Measurements from ENCODE around the gene MN1.

MN1 gene

DNA sequence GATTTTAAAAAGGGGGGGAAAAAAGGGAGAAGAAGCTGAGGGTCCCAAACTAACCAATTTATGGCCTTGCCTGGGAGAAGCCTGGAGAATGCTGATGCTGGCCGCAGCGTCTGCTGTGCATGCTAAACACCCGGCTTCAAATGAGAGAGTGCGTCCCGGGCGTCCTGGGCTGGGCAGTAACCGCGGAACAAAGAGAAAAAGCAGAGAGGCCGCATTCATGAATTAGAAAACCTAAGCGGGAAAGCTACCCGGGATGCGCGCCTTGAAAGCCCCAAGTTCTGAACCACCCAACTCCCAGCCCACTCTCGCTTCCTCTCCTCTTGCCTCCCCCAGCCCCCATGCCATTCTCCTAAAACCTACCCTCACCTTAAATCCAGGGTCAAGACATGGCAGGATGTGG lies 6.5 kb downstream of the MN1 start:
- Histone ChIP-seq H3K27ac (ENCODE audit: low read length) (no peak overlapping the region), H3K9ac (ENCODE audit: low read depth, low read length) (no peak overlapping the region), H3K4me1 (ENCODE audit: insufficient read depth, low read length) (no peaks in the 10 kb centered on the region), H3K4me3 (ENCODE audit: low read depth in 1 of 2, low read length in 2 of 2) (no peak overlapping the region), H3K9me3 (ENCODE audit: insufficient read depth, low read length, severe bottlenecking) (no peaks in the 10 kb centered on the region), H2AFZ (ENCODE audit: low read depth, low read length) (no peak overlapping the region), H3K79me2 (ENCODE audit: insufficient read depth, low read length) (no peaks in the 10 kb centered on the region), H3K27me3 (ENCODE audit: insufficient read depth, low read length, poor library complexity) (peaks cover 8% of the 10 kb centered on the region), H4K20me1 (ENCODE audit: insufficient read depth, low read length) (no peaks in the 10 kb centered on the region), H3K4me2 (ENCODE audit: insufficient read depth, low read length) (no peak overlapping the region), H3K36me3 (ENCODE audit: insufficient read depth, low read length) (no peaks in the 10 kb centered on the region)
- TF ChIP-seq EZH2 (IDR thresholded peaks at IDR 0.05; ENCODE audit: borderline replicate concordance, low read depth, low read length, severe bottlenecking) = no peak
- TF ChIP-seq, protein P1, sequence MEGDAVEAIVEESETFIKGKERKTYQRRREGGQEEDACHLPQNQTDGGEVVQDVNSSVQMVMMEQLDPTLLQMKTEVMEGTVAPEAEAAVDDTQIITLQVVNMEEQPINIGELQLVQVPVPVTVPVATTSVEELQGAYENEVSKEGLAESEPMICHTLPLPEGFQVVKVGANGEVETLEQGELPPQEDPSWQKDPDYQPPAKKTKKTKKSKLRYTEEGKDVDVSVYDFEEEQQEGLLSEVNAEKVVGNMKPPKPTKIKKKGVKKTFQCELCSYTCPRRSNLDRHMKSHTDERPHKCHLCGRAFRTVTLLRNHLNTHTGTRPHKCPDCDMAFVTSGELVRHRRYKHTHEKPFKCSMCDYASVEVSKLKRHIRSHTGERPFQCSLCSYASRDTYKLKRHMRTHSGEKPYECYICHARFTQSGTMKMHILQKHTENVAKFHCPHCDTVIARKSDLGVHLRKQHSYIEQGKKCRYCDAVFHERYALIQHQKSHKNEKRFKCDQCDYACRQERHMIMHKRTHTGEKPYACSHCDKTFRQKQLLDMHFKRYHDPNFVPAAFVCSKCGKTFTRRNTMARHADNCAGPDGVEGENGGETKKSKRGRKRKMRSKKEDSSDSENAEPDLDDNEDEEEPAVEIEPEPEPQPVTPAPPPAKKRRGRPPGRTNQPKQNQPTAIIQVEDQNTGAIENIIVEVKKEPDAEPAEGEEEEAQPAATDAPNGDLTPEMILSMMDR (IDR thresholded peaks at IDR 0.05; ENCODE audit: borderline replicate concordance, extremely low read depth, low read length, poor library complexity, severe bottlenecking) = no peak
- ATAC-seq (ENCODE audit: insufficient read depth, low read depth) = no peak
- DNase-seq = no peak

DNA sequence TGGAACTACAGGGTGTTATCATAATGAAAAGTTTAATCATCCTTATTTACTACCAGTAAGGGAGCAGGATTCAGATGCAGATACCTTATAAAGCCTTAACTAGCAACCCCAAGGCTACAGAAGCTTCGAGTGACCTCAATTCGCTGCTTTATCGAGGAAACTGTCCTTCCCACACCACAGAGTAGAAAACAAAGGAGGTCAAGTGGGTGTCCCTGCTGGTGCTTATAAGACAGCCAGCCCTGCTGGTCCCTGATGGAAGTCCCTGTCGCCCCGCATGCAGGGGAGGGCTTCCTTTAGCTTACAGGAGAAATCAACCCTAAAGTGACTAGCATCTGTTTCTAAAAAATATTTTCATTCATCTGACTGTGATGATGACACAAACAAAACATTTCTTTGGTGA lies 7.3 kb downstream of the MN1 start:
- Histone ChIP-seq H3K79me2 (ENCODE audit: insufficient read depth, low read length) (no peaks in the 10 kb centered on the region), H3K4me3 (ENCODE audit: low read depth in 1 of 2, low read length in 2 of 2) (no peak overlapping the region), H4K20me1 (ENCODE audit: insufficient read depth, low read length) (no peaks in the 10 kb centered on the region), H3K4me1 (ENCODE audit: insufficient read depth, low read length) (no peaks in the 10 kb centered on the region), H3K27me3 (ENCODE audit: insufficient read depth, low read length, poor library complexity) (peaks cover 8% of the 10 kb centered on the region), H3K4me2 (ENCODE audit: insufficient read depth, low read length) (no peak overlapping the region), H3K9me3 (ENCODE audit: insufficient read depth, low read length, severe bottlenecking) (no peaks in the 10 kb centered on the region), H3K36me3 (ENCODE audit: insufficient read depth, low read length) (no peaks in the 10 kb centered on the region), H3K27ac (ENCODE audit: low read length) (no peak overlapping the region), H2AFZ (ENCODE audit: low read depth, low read length) (no peak overlapping the region), H3K9ac (ENCODE audit: low read depth, low read length) (no peak overlapping the region)
- TF ChIP-seq EZH2 (IDR thresholded peaks at IDR 0.05; ENCODE audit: borderline replicate concordance, low read depth, low read length, severe bottlenecking) = no peak
- no peak for DNase-seq
- ATAC-seq (ENCODE audit: insufficient read depth, low read depth) = no peak

DNA sequence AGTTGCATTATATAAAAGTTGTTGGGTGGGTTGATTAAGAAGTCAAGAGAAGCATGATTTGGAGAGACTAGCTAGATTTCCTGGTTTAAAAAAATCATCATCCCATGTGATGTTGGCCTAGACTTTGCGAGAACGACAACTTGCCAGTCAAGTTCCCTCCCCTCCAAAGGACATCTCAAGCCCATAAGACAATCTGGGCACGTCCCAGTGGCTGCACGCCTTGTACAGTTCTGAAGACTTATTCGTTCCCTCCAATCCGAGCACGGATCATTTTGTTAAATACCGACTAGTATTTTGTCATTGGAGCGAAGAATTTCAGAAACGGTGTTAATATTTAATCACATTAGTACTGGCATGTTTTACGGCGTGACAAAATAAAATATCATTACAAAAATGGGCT lies 8.0 kb downstream of the MN1 start:
- no peaks in the 10 kb centered on the region for H4K20me1 ChIP-seq (ENCODE audit: insufficient read depth, low read length)
- no peak for DNase-seq
- H3K4me1 ChIP-seq (ENCODE audit: insufficient read depth, low read length) = no peaks in the 10 kb centered on the region
- peaks cover 8% of the 10 kb centered on the region for H3K27me3 ChIP-seq (ENCODE audit: insufficient read depth, low read length, poor library complexity)
- no peaks in the 10 kb centered on the region for H3K79me2 ChIP-seq (ENCODE audit: insufficient read depth, low read length)
- no peaks in the 10 kb centered on the region for H3K36me3 ChIP-seq (ENCODE audit: insufficient read depth, low read length)
- H3K4me3 ChIP-seq (ENCODE audit: low read depth in 1 of 2, low read length in 2 of 2) = no peak overlapping the region
- no peak overlapping the region for H3K9ac ChIP-seq (ENCODE audit: low read depth, low read length)
- H2AFZ ChIP-seq (ENCODE audit: low read depth, low read length) = no peak overlapping the region
- H3K9me3 ChIP-seq (ENCODE audit: insufficient read depth, low read length, severe bottlenecking) = no peaks in the 10 kb centered on the region
- no peak for TF ChIP-seq EZH2 (IDR thresholded peaks at IDR 0.05; ENCODE audit: borderline replicate concordance, low read depth, low read length, severe bottlenecking)
- TF ChIP-seq, protein P1 (IDR thresholded peaks at IDR 0.05; ENCODE audit: borderline replicate concordance, extremely low read depth, low read length, poor library complexity, severe bottlenecking) = no peak
- no peak overlapping the region for H3K4me2 ChIP-seq (ENCODE audit: insufficient read depth, low read length)
- no peak overlapping the region for H3K27ac ChIP-seq (ENCODE audit: low read length)
- ATAC-seq (ENCODE audit: insufficient read depth, low read depth) = no peak

DNA sequence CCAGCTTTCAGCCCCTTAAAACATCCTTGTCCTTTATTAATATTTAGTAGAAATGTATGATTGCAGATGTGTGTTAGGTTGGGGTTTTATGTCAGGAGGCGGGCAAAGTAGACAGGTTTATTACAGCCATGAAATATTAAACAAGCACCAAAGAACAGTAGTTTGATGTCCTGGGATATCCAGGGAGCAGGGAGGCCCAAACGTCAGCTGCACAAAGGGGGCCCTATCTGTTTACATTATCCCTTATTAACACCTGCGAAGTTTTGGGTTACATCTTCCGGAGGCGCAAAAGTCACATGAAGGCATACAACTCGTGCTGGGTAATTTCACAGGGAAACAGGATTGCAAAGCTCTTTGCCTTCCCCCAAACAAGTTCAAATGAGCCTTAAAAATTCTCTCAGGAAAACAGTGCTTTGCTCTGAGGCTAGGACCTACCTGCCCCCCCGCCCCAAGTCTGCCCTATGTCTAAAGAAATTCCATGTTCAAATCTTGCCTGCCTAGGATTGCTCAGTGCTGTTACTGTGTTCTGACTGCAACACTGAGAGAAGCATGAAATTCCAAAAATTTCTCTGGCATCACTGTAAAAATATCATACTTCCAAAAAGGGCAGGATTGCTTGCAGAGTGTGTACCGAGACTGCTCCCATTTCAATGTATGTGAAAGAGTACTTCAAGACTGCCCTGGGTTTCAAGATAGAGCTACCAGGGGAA lies 8.9 kb downstream of the MN1 start:
- H3K4me1 ChIP-seq (ENCODE audit: insufficient read depth, low read length) = no peaks in the 10 kb centered on the region
- H4K20me1 ChIP-seq (ENCODE audit: insufficient read depth, low read length) = no peaks in the 10 kb centered on the region
- no peak overlapping the region for H3K9ac ChIP-seq (ENCODE audit: low read depth, low read length)
- DNase-seq (no peak), ATAC-seq (ENCODE audit: insufficient read depth, low read depth) (no peak)
- H3K27me3 ChIP-seq (ENCODE audit: insufficient read depth, low read length, poor library complexity) = peaks cover 10% of the 10 kb centered on the region
- H3K9me3 ChIP-seq (ENCODE audit: insufficient read depth, low read length, severe bottlenecking) = no peaks in the 10 kb centered on the region
- H3K79me2 ChIP-seq (ENCODE audit: insufficient read depth, low read length) = no peaks in the 10 kb centered on the region
- H3K4me2 ChIP-seq (ENCODE audit: insufficient read depth, low read length) = no peak overlapping the region
- H3K4me3 ChIP-seq (ENCODE audit: low read depth in 1 of 2, low read length in 2 of 2) = no peak overlapping the region
- H2AFZ ChIP-seq (ENCODE audit: low read depth, low read length) = no peak overlapping the region
- no peak overlapping the region for H3K27ac ChIP-seq (ENCODE audit: low read length)
- TF ChIP-seq EZH2 (IDR thresholded peaks at IDR 0.05; ENCODE audit: borderline replicate concordance, low read depth, low read length, severe bottlenecking) = no peak
- TF ChIP-seq, protein P1 (IDR thresholded peaks at IDR 0.05; ENCODE audit: borderline replicate concordance, extremely low read depth, low read length, poor library complexity, severe bottlenecking) = no peak
- no peaks in the 10 kb centered on the region for H3K36me3 ChIP-seq (ENCODE audit: insufficient read depth, low read length)
